CD4-positive, alpha-beta memory T cell (primary cell): ENCODE results near the gene ADAM15. TPM values are rescaled to one million over a fixed set of nuclear protein-coding genes. Genes with fewer than 3 reads are reported as not detected.

Experiments
- CTCF ChIA-PET: fragments of 350-600 bp; sonication (Branson Sonifier 250); formaldehyde crosslinking; loops from one replicate; lab custom pipeline; 2021; ENCODE audit warnings: inconsistent platforms; ENCODE audit not compliant: partially characterized antibody; lab: Charles Lee
- POLR2A ChIA-PET: fragments of 350-600 bp; sonication (Branson Sonifier 250); formaldehyde crosslinking; loops from one replicate; lab custom pipeline; 2021; ENCODE audit not compliant: partially characterized antibody; lab: Charles Lee
- DNase-seq, 5 donors: peaks; one replicate each; pipeline versions ENCODE4 v3.0.0 to v3.0.0-alpha.2; 2020 to 2022; ENCODE audit warnings: mixed read lengths in 1 of 5
- H3K27ac ChIP-seq: one replicate; pipeline ENCODE4 v1.7.0; 2013; ENCODE audit warnings: low read depth, low read length
- H3K27me3 ChIP-seq: 2 replicates; pipeline ENCODE4 v1.7.0; 2013; ENCODE audit warnings: mild to moderate bottlenecking, low read length, moderate library complexity; ENCODE audit not compliant: insufficient read depth
- H3K36me3 ChIP-seq: 2 replicates; pipeline ENCODE4 v1.7.0; 2013; ENCODE audit warnings: mild to moderate bottlenecking, low read length, moderate library complexity; ENCODE audit not compliant: insufficient read depth
- H3K4me1 ChIP-seq: 2 replicates; pipeline ENCODE4 v1.7.0; 2013; ENCODE audit warnings: mild to moderate bottlenecking, low read length, moderate library complexity; ENCODE audit not compliant: insufficient read depth
- H3K4me3 ChIP-seq, 2 donors: one replicate each; pipeline ENCODE4 v1.7.0; 2013; ENCODE audit warnings: low read length in 2 of 2, mild to moderate bottlenecking in 1 of 2
- H3K9me3 ChIP-seq, 2 donors: one replicate each; pipeline ENCODE4 v1.7.0; 2013; ENCODE audit warnings: low read length in 2 of 2, control low read depth in 1 of 2; ENCODE audit not compliant: control insufficient read depth in 1 of 2
- H3K27ac Mint-ChIP-seq, 7 donors: one replicate each; pipeline ENCODE4 v1.8.0; 2020 to 2021; ENCODE audit warnings: mixed read lengths in 7 of 7, mild to moderate bottlenecking in 6 of 7, inconsistent platforms in 3 of 7, moderate library complexity in 3 of 7
- H3K27me3 Mint-ChIP-seq, 2 donors: one replicate each; pipeline ENCODE4 v1.8.0; 2020 to 2021; ENCODE audit warnings: mixed read lengths in 2 of 2
- H3K36me3 Mint-ChIP-seq, 2 donors: one replicate each; pipeline ENCODE4 v1.8.0; 2020 to 2021; ENCODE audit warnings: mixed read lengths in 2 of 2, inconsistent platforms in 1 of 2, mild to moderate bottlenecking in 1 of 2
- H3K4me1 Mint-ChIP-seq, 4 donors: one replicate each; pipeline ENCODE4 v1.8.0; 2020 to 2021; ENCODE audit warnings: mixed read lengths in 4 of 4, mild to moderate bottlenecking in 1 of 4
- H3K4me3 Mint-ChIP-seq, 8 donors: one replicate each; pipeline ENCODE4 v1.8.0; 2020 to 2021; ENCODE audit warnings: mixed read lengths in 8 of 8, mild to moderate bottlenecking in 7 of 8, moderate library complexity in 6 of 8, inconsistent platforms in 3 of 8
- H3K9me3 Mint-ChIP-seq, 8 donors: one replicate each; pipeline ENCODE4 v1.8.0; 2020 to 2021; ENCODE audit warnings: mixed read lengths in 8 of 8, mild to moderate bottlenecking in 5 of 8, inconsistent platforms in 3 of 8, moderate library complexity in 1 of 8
- intact Hi-C: fragments of 100-400 bp; cut with micrococcal nuclease; formaldehyde crosslinking; loops from one replicate; pipeline ENCODE4 v1.15.1; 2023
- polyA plus RNA-seq, 2 donors: library from polyadenylated mRNA; unstranded; fragments of 300-500 nt; fragmentation: Illumina TruSeq; gene quantifications; one replicate each; pipeline ENCODE4 v1.2.3, GENCODE V29; 2021
- total RNA-seq, 2 experiments: library from RNA; stranded (reverse); gene quantifications; one replicate each; pipeline ENCODE4 v1.2.3, GENCODE V29; 2021

Gene ADAM15
- total and polyA plus RNA-seq, 4 experiments from 2014 or later: 14.8 to 39.8 (median 25.9) TPM

DNA sequence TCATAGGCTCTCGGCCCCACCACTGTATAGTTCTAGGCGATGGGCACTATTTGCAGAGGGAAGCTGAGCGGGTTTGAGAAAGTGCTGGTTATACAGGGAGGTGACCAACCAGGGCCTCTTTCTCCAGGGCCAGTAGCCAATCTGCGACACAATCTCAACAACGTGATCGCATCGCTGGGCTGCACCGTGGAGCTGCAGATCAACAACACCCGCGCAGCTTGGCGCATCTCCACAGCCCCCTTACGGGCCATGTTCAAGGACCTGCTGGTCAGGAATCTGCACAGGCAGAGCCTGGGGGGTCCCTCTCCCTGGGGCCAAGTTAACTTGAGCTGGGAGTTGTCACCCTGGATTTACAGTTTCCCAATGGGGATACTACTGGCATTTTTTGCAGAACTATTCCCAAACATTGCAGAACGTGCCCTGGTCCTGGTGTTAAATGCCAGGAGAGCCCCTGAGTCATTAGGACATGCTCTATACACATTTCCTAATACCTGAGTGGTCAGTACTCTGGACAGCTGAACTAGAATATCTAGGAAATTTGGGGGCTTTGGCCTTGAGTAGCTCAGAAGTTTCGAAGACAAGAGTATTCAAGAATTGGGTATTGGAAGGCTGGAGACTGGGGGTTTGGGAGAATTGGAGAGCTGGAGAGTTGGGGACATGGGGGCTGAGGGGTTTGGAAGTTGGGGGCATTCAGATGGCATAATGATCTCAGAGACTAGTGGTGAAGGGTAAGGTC, 10.6 kb upstream of the ADAM15 start:
- CTCF ChIA-PET: interaction anchor here (1.0 to 7.9 kb wide), 6 partner anchors 11 to 51 kb away, joined by 3 to 63 read pairs (median 12); partner anchors contain the start of gene ADAM15
- intact Hi-C loops: no loop called here
- DNase-seq: no peak
- Mint-ChIP-seq H3K9me3 (no peaks in the 10 kb centered on the region), H3K27ac (no peak overlapping the region), H3K4me3 (no peak overlapping the region), H3K4me1 (peaks cover 5 to 7% (median 5%) of the 10 kb centered on the region in 4 donors), H3K27me3 (peaks cover 0 to 1% of the 10 kb centered on the region in 2 donors), H3K36me3 (no peaks in the 10 kb centered on the region)
- no peak overlapping the region for H3K4me3 ChIP-seq
- POLR2A ChIA-PET: interaction anchor here (0.8 kb wide), 1 partner anchor 85 kb away, joined by 3 read pairs; no protein-coding TSS in a partner anchor
- no peaks in the 10 kb centered on the region for H3K4me1 ChIP-seq
- H3K9me3 ChIP-seq: no peaks in the 10 kb centered on the region
- H3K36me3 ChIP-seq: no peaks in the 10 kb centered on the region
- no peaks in the 10 kb centered on the region for H3K27me3 ChIP-seq
- no peak overlapping the region for H3K27ac ChIP-seq

DNA sequence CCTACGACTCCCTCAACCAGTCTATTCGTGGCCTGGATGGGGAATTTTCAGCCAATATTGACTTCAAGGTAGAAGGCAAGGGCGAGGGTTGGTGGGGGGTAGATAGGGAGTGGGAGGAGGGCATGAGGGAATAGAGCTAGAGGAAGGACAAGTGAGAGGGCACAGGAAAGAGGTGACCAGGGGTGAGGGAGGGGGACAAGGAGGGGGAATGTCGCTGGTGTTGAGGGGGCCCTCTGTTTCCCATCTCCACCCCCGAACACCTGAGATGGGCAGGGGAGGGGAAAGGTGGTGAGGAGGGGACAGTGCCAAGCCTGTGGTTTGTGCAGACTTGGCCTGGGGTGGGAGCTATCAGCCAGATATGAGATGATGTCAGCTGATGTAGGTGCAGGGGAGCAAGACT, 8.3 kb upstream of the ADAM15 start:
- Mint-ChIP-seq H3K27me3 (peaks cover 0 to 1% of the 10 kb centered on the region in 2 donors), H3K36me3 (no peaks in the 10 kb centered on the region), H3K4me1 (peaks cover 5 to 7% (median 5%) of the 10 kb centered on the region in 4 donors), H3K27ac (no peak overlapping the region), H3K4me3 (no peak overlapping the region), H3K9me3 (no peaks in the 10 kb centered on the region)
- intact Hi-C loops: no loop called here
- Histone ChIP-seq H3K27ac (no peak overlapping the region), H3K9me3 (no peaks in the 10 kb centered on the region), H3K4me1 (no peaks in the 10 kb centered on the region), H3K4me3 (no peak overlapping the region), H3K27me3 (no peaks in the 10 kb centered on the region), H3K36me3 (no peaks in the 10 kb centered on the region)
- POLR2A ChIA-PET: interaction anchor here (2.9 to 5.8 kb wide), 2 partner anchors 19 to 42 kb away, joined by 14 to 36 read pairs; partner anchors contain the start of gene EFNA4
- no peak for DNase-seq
- CTCF ChIA-PET: interaction anchor here (0.9 to 10.7 kb wide), 10 partner anchors 11 to 136 kb away, joined by 3 to 203 read pairs (median 8); partner anchors contain the start of genes EFNA4, FLAD1 and PMVK

DNA sequence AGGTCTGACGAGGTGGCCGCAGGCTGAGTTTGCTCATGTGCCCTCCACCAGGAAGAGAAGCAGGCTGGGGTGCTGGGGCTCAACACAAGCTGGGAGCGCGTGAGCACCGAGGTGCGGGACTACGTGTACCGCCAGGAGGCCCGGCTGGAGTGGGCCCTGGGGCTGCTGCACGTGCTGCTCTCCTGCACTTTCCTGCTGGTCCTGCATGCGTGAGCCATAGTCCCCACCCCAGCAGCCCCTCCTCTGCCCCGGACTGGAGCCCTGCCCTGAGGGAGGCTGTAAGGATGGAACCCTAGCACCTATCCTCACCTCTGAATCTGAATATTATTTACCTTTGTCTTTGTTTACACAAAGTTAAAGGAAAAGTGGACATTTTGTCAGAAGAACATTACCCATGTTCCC, 7.8 kb upstream of the ADAM15 start:
- H3K4me3 Mint-ChIP-seq: no peak overlapping the region
- Histone ChIP-seq H3K27ac (no peak overlapping the region), H3K9me3 (no peaks in the 10 kb centered on the region), H3K27me3 (no peaks in the 10 kb centered on the region), H3K4me1 (no peaks in the 10 kb centered on the region), H3K4me3 (no peak overlapping the region), H3K36me3 (no peaks in the 10 kb centered on the region)
- DNase-seq: no peak
- H3K9me3 Mint-ChIP-seq: no peaks in the 10 kb centered on the region
- intact Hi-C loops: no loop called here
- no peaks in the 10 kb centered on the region for H3K27me3 Mint-ChIP-seq
- H3K4me1 Mint-ChIP-seq: peaks cover 5 to 7% (median 5%) of the 10 kb centered on the region in 4 donors
- ChIA-PET POLR2A (interaction anchor here (0.8 to 5.8 kb wide), 5 partner anchors 11 to 88 kb away, joined by 3 to 36 read pairs (median 4); partner anchors contain the start of genes EFNA3, EFNA4 and PBXIP1), CTCF (interaction anchor here (0.8 to 10.7 kb wide), 13 partner anchors 10 to 136 kb away, joined by 3 to 203 read pairs (median 8); partner anchors contain the start of genes EFNA4, FLAD1 and KRTCAP2)
- no peaks in the 10 kb centered on the region for H3K36me3 Mint-ChIP-seq
- no peak overlapping the region for H3K27ac Mint-ChIP-seq

DNA sequence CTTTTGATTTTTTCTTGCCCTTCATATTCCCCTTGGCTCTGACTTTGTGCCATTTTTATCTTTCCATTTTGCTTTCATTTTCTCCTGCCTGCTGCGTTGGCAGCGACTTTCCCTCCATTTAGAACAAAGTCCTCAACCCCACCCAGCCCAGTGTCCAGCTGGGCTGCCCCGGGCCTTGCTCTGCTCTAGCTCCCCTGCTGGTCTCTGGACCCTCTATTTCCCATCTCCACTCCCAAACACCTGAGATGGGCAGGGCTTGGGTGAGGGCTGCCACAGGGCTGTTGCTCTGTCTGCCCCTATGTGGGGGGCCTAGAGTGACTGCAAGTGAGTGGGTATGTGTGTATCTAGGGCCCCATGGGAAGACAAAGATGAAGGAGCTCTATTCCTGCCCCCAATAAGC, 7.3 kb upstream of the ADAM15 start:
- Mint-ChIP-seq H3K27ac (peak overlapping the region in 1 of 7 donors; percentile 14), H3K4me3 (no peak overlapping the region), H3K4me1 (peaks cover 5 to 7% (median 5%) of the 10 kb centered on the region in 4 donors), H3K9me3 (no peaks in the 10 kb centered on the region), H3K36me3 (no peaks in the 10 kb centered on the region), H3K27me3 (no peaks in the 10 kb centered on the region)
- ChIA-PET CTCF (interaction anchor here (0.6 to 10.7 kb wide), 24 partner anchors 10 to 1207 kb away, joined by 3 to 203 read pairs (median 5); partner anchors contain the start of genes EFNA4, FLAD1 and KRTCAP2), POLR2A (interaction anchor here (0.8 to 5.8 kb wide), 5 partner anchors 11 to 88 kb away, joined by 3 to 36 read pairs (median 4); partner anchors contain the start of genes EFNA3, EFNA4 and PBXIP1)
- H3K4me3 ChIP-seq: no peak overlapping the region
- no peaks in the 10 kb centered on the region for H3K36me3 ChIP-seq
- no peaks in the 10 kb centered on the region for H3K27me3 ChIP-seq
- H3K27ac ChIP-seq: no peak overlapping the region
- no peaks in the 10 kb centered on the region for H3K4me1 ChIP-seq
- intact Hi-C loops: no loop called here
- no peaks in the 10 kb centered on the region for H3K9me3 ChIP-seq
- no peak for DNase-seq

DNA sequence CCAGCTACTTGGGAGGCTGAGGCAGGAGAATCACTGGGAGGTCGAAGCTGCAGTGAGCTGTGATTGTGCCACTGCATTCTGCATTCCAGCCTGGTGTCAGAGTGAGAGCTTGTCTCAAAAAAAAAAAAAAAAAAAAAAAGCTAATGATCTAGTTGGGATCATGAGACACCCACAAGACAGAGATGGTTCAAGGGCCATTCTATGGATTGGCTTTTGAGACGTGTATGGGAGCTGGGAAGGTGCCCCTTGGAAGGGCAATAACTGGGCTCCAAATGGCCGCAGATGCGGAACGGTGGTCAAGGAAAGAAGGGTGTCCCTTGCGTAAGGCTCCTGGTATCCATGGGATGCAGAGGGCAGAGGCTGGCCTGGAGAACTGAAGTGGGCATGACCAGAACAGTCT, 6.8 kb upstream of the ADAM15 start:
- intact Hi-C loops: no loop called here
- Mint-ChIP-seq H3K27me3 (no peaks in the 10 kb centered on the region), H3K4me3 (no peak overlapping the region), H3K4me1 (peaks cover 5 to 10% (median 6%) of the 10 kb centered on the region in 4 donors), H3K9me3 (no peaks in the 10 kb centered on the region), H3K36me3 (no peaks in the 10 kb centered on the region), H3K27ac (no peak overlapping the region)
- CTCF ChIA-PET: interaction anchor here (0.6 to 10.7 kb wide), 27 partner anchors 9 to 1206 kb away, joined by 3 to 203 read pairs (median 5); partner anchors contain the start of genes EFNA4, FLAD1 and KRTCAP2
- Histone ChIP-seq H3K36me3 (no peaks in the 10 kb centered on the region), H3K27me3 (no peaks in the 10 kb centered on the region), H3K4me3 (no peak overlapping the region), H3K27ac (no peak overlapping the region), H3K9me3 (no peaks in the 10 kb centered on the region), H3K4me1 (no peaks in the 10 kb centered on the region)
- POLR2A ChIA-PET: interaction anchor here (0.8 to 5.8 kb wide), 6 partner anchors 10 to 89 kb away, joined by 3 to 36 read pairs (median 4); partner anchors contain the start of genes EFNA3, EFNA4 and PBXIP1
- no peak for DNase-seq

DNA sequence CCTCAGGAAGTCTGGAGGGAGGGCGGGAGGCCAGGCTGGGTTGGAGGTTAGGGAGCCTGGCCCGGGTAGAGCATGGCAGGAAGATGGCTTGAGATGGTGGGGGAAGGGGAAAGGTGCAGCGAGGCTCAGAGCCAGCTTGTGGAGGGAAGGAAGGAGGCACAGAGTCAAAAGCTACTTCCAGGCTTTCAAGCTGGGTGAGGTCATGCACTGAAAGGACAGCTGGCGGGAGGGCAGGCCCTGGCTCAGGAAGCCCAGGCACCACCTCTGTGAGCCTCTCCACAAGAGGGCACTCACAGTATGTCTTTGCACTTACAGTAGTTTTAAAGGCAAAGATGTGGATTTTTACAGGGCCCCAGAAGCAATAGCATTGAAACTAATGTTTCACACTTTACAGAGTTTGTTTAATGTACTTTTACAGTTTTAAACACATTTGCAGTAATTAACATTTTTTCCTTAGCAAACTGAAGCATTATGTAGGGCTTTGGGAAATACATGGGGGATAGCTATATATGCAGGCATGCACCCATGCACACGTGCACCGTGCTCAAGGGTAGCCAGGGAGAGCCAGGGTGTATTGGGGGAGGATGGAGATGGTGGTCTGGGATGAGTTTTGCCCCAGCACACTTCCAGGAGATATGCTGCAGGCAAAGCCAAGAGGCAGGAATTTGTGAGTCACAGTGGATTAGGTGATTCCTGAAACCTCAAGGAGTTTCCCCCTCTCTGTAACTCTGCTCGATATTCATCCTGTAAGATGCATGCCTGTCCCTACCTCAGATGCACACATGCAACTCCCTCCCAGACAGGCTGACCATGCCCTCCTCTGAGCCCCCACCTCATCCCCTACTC, 6.1 kb upstream of the ADAM15 start:
- no peaks in the 10 kb centered on the region for H3K9me3 ChIP-seq
- no peak overlapping the region for H3K4me3 ChIP-seq
- no peak overlapping the region for H3K4me3 Mint-ChIP-seq
- POLR2A ChIA-PET: interaction anchor here (0.9 to 5.8 kb wide), 4 partner anchors 17 to 89 kb away, joined by 3 to 36 read pairs (median 9); partner anchors contain the start of genes EFNA4 and PBXIP1
- H3K27ac Mint-ChIP-seq: peak overlapping the region in 1 of 7 donors; percentile 5
- H3K27me3 ChIP-seq: no peaks in the 10 kb centered on the region
- H3K4me1 ChIP-seq: peaks cover 5% of the 10 kb centered on the region
- peaks cover 7 to 16% (median 11%) of the 10 kb centered on the region in 4 donors for H3K4me1 Mint-ChIP-seq
- H3K27ac ChIP-seq: no peak overlapping the region
- H3K9me3 Mint-ChIP-seq: no peaks in the 10 kb centered on the region
- no peaks in the 10 kb centered on the region for H3K27me3 Mint-ChIP-seq
- CTCF ChIA-PET: interaction anchor here (0.6 to 10.7 kb wide), 24 partner anchors 8 to 138 kb away, joined by 3 to 203 read pairs (median 5); partner anchors contain the start of genes EFNA4, FLAD1 and KRTCAP2
- H3K36me3 Mint-ChIP-seq: no peaks in the 10 kb centered on the region
- H3K36me3 ChIP-seq: no peaks in the 10 kb centered on the region
- DNase-seq: peak; percentile 60 to 66 (median 64)
- intact Hi-C loops: loop anchor here (1.0 kb wide), 2 partner anchors 16 to 39 kb away; no protein-coding TSS in a partner anchor
